CD14-positive monocyte (primary cell): ENCODE data around the gene MRLN. TPM values are rescaled to one million over a fixed set of nuclear protein-coding genes. Genes with fewer than 3 reads are reported as not detected.

Source experiments
- DNase-seq, 3 donors: peaks; one replicate each; pipeline ENCODE4 v3.0.0-alpha.2; 2011 to 2022
- H2AFZ ChIP-seq: 2 replicates; pipeline ENCODE4 v1.6.0; 2012; ENCODE audit warnings: mild to moderate bottlenecking, low read depth, low read length, inconsistent platforms; ENCODE audit not compliant: insufficient read depth, poor library complexity, severe bottlenecking
- H3K27ac ChIP-seq, 2 donors: 1 replicate in 1 of 2; 2 replicates in 1 of 2; pipeline ENCODE4 v1.5.1; 2012 to 2013; ENCODE audit warnings: low read length in 2 of 2, control low read depth in 1 of 2, inconsistent platforms in 1 of 2, low read depth in 1 of 2, mild to moderate bottlenecking in 1 of 2
- H3K27me3 ChIP-seq, 2 donors: one replicate each; pipeline versions ENCODE4 v1.6.0 to v1.6.1; 2011 to 2013; ENCODE audit warnings: low read length in 2 of 2; ENCODE audit not compliant: control insufficient read depth in 2 of 2, insufficient read depth in 2 of 2
- H3K36me3 ChIP-seq, 2 donors: replicated peaks in 1 of 2; 1 replicate in 1 of 2; 2 replicates in 1 of 2; pipeline versions ENCODE4 v1.5.1 to v1.6.1; 2012 to 2013; ENCODE audit warnings: low read length in 2 of 2, control low read depth in 1 of 2, inconsistent platforms in 1 of 2, mild to moderate bottlenecking in 1 of 2; ENCODE audit not compliant: insufficient read depth in 2 of 2, control insufficient read depth in 1 of 2
- H3K4me1 ChIP-seq, 2 donors: 1 replicate in 1 of 2; 2 replicates in 1 of 2; pipeline versions ENCODE4 v1.5.1 to v1.6.1; 2012 to 2013; ENCODE audit warnings: low read length in 2 of 2, control low read depth in 1 of 2, inconsistent platforms in 1 of 2, mild to moderate bottlenecking in 1 of 2, moderate library complexity in 1 of 2; ENCODE audit not compliant: insufficient read depth in 2 of 2, control insufficient read depth in 1 of 2
- H3K4me2 ChIP-seq: replicated peaks from 2 replicates; pipeline ENCODE3; 2012; ENCODE audit warnings: low read length, moderate library complexity, mild to moderate bottlenecking; ENCODE audit not compliant: poor library complexity, severe bottlenecking; ENCODE audit errors: extremely low read depth
- H3K4me3 ChIP-seq, 3 experiments: fragments of 200-600 bp in 1 of 3; sonication (generic) in 1 of 3; replicated peaks in 1 of 3; 1 replicate in 2 of 3; 2 replicates in 1 of 3; pipeline ENCODE4 v1.5.1; 2011 to 2013; ENCODE audit warnings: low read length in 3 of 3, mild to moderate bottlenecking in 3 of 3, control low read depth in 2 of 3, low read depth in 2 of 3, inconsistent platforms in 1 of 3, moderate library complexity in 1 of 3
- H3K79me2 ChIP-seq: 2 replicates; pipeline ENCODE4 v1.6.0; 2012; ENCODE audit warnings: mild to moderate bottlenecking, control low read depth, inconsistent platforms, low read length, moderate library complexity; ENCODE audit not compliant: insufficient read depth
- H3K9ac ChIP-seq: 2 replicates; pipeline ENCODE4 v1.6.0; 2017; ENCODE audit warnings: low read length, mild to moderate bottlenecking; ENCODE audit not compliant: insufficient read depth, poor library complexity, severe bottlenecking
- H3K9me3 ChIP-seq, 2 donors: replicated peaks in 1 of 2; 1 replicate in 1 of 2; 2 replicates in 1 of 2; pipeline versions ENCODE4 v1.5.1 to v1.6.1; 2012 to 2013; ENCODE audit warnings: low read length in 2 of 2, control low read depth in 1 of 2; ENCODE audit not compliant: control insufficient read depth in 1 of 2, insufficient read depth in 1 of 2
- H4K20me1 ChIP-seq: 2 replicates; pipeline ENCODE4 v1.6.0; 2012; ENCODE audit warnings: mild to moderate bottlenecking, low read length, control low read depth, moderate library complexity; ENCODE audit not compliant: insufficient read depth
- H3K27ac Mint-ChIP-seq, 7 donors: one replicate each; pipeline ENCODE4 v1.8.0; 2020; ENCODE audit warnings: mild to moderate bottlenecking in 7 of 7, mixed read lengths in 7 of 7, moderate library complexity in 6 of 7, inconsistent platforms in 2 of 7
- H3K27me3 Mint-ChIP-seq, 3 donors: one replicate each; pipeline ENCODE4 v1.8.0; 2021 to 2022; ENCODE audit warnings: low read depth in 3 of 3, mild to moderate bottlenecking in 3 of 3, mixed read lengths in 3 of 3, moderate library complexity in 3 of 3, inconsistent platforms in 1 of 3
- H3K36me3 Mint-ChIP-seq, 2 donors: one replicate each; pipeline ENCODE4 v1.8.0; 2020; ENCODE audit warnings: mixed read lengths in 2 of 2, inconsistent platforms in 1 of 2, mild to moderate bottlenecking in 1 of 2
- H3K4me1 Mint-ChIP-seq: one replicate; pipeline ENCODE4 v1.8.0; 2020; ENCODE audit warnings: mild to moderate bottlenecking, mixed read lengths
- H3K4me3 Mint-ChIP-seq, 2 donors: one replicate each; pipeline ENCODE4 v1.8.0; 2020; ENCODE audit warnings: mild to moderate bottlenecking in 2 of 2, mixed read lengths in 2 of 2, moderate library complexity in 1 of 2
- H3K9me3 Mint-ChIP-seq, 7 donors: one replicate each; pipeline ENCODE4 v1.8.0; 2020 to 2022; ENCODE audit warnings: mixed read lengths in 7 of 7, mild to moderate bottlenecking in 6 of 7, moderate library complexity in 6 of 7, inconsistent platforms in 2 of 7
- CTCF ChIP-seq: fragments of 200-600 bp; IDR thresholded peaks from one replicate; pipeline ENCODE4 v1.8.0; 2022; ENCODE audit warnings: antibody characterized with exemption, mild to moderate bottlenecking
- WGBS: methylation state at CpG from one replicate; pipeline ENCODE4 v1.1.5; 2013; ENCODE audit warnings: missing lambda C conversion rate; ENCODE audit not compliant: insufficient coverage; 5-methylcytosine and 5-hydroxymethylcytosine counted together
- intact Hi-C, 2 donors: fragments of 100-400 bp; cut with micrococcal nuclease; formaldehyde crosslinking; loops; one replicate each; pipeline versions ENCODE4 v1.15.0 to v1.15.1; 2023
- polyA plus RNA-seq, 3 donors: library from polyadenylated mRNA; depleted of rRNA in 1 of 3; unstranded in 2 of 3; stranded (reverse) in 1 of 3; fragments of 300-500 nt in 2 of 3; fragments of >200 nt in 1 of 3; fragmentation: Illumina TruSeq in 2 of 3; gene quantifications; 1 replicate in 2 of 3; 2 replicates in 1 of 3; pipeline ENCODE4 v1.2.3, GENCODE V29; 2012 to 2021

The MRLN gene
- polyA plus RNA-seq, 3 donors = not detected

- TF ChIP-seq CTCF = no peak
- WGBS = no CpG with 5 or more reads among the region's 1 CpG
- no peak overlapping the region for H3K4me2 ChIP-seq
Measured at GRCh38 chr10:59736749-59737148, 16.5 kb downstream of the MRLN start.

GRCh38 chr10:59735296-59735695 is 18.0 kb downstream of the MRLN start:
- Mint-ChIP-seq H3K27me3 (peaks cover 0 to 3% (median 1%) of the 10 kb centered on the region in 3 donors), H3K9me3 (peaks cover 0 to 5% (median 3%) of the 10 kb centered on the region in 7 donors), H3K4me3 (no peak overlapping the region), H3K27ac (no peak overlapping the region), H3K4me1 (peaks cover 3% of the 10 kb centered on the region), H3K36me3 (no peaks in the 10 kb centered on the region)
- intact Hi-C loops = no loop called here
- Histone ChIP-seq H3K27me3 (no peaks in the 10 kb centered on the region), H2AFZ (no peak overlapping the region), H4K20me1 (no peaks in the 10 kb centered on the region), H3K4me1 (no peaks in the 10 kb centered on the region), H3K27ac (no peak overlapping the region), H3K36me3 (no peaks in the 10 kb centered on the region), H3K4me2 (no peak overlapping the region), H3K79me2 (no peaks in the 10 kb centered on the region), H3K9me3 (no peaks in the 10 kb centered on the region), H3K9ac (no peak overlapping the region), H3K4me3 (no peak overlapping the region)
- no CpG with 5 or more reads among the region's 1 CpG for WGBS
- no peak for TF ChIP-seq CTCF
- no peak for DNase-seq

More at GRCh38 chr10:59736749-59737148, 16.5 kb downstream of the MRLN start:
- H3K27me3 Mint-ChIP-seq = peaks cover 0 to 4% (median 0%) of the 10 kb centered on the region in 3 donors
- no peaks in the 10 kb centered on the region for H3K36me3 ChIP-seq
- H3K27ac ChIP-seq = no peak overlapping the region
- H3K36me3 Mint-ChIP-seq = no peaks in the 10 kb centered on the region
- peaks cover 3% of the 10 kb centered on the region for H3K4me1 Mint-ChIP-seq
- no peaks in the 10 kb centered on the region for H3K9me3 ChIP-seq
- no peak overlapping the region for H3K4me3 Mint-ChIP-seq
- intact Hi-C loops = no loop called here
- no peaks in the 10 kb centered on the region for H3K27me3 ChIP-seq
- H3K4me1 ChIP-seq = no peaks in the 10 kb centered on the region
- peak overlapping the region in 1 of 7 donors; percentile 20 for H3K27ac Mint-ChIP-seq
- no peaks in the 10 kb centered on the region for H4K20me1 ChIP-seq
- H2AFZ ChIP-seq = no peak overlapping the region
- H3K9ac ChIP-seq = no peak overlapping the region
- H3K79me2 ChIP-seq = no peaks in the 10 kb centered on the region
- H3K9me3 Mint-ChIP-seq = peaks cover 0 to 5% (median 3%) of the 10 kb centered on the region in 7 donors
- no peak overlapping the region for H3K4me3 ChIP-seq
- no peak for DNase-seq
